ENCODE results near the gene PTCHD4. TPM values are rescaled to one million over a fixed set of nuclear protein-coding genes. Genes with fewer than 3 reads are reported as not detected.
"Not testable (repeated sequence)": the region's sequence is repeated elsewhere in the genome, so short reads cannot be mapped to it uniquely, and the experiment has no call there.

PTCHD4 gene
- total and polyA plus RNA-seq, 2 experiments from 2014 or later: 1.3 to 2.3 TPM

DNA sequence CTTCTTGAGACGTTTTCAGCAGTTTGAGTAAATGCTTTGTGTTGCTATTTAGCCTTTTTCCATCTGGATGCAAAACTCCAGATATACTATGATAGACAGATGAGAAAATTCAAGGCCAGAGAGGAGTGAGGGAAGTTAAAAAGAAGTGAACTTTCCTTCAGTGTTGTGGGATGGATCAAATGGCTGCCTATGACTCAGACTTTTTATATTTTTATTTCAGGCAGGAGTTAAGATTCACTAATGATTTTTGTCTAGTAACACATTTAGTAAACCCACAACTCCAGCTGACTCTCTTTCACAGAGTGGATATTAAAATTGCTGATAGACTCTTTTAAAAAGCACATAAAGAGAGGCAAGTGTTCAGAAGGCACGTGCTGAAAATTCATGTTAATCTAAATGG is 23.2 kb upstream of the PTCHD4 start:
- 62% methylated on average over 2 of the region's 2 CpGs for WGBS (ENCODE audit: low lambda C conversion rate, missing lambda C conversion rate)

GRCh38 chr6:48123601-48124000 is 12.6 kb upstream of the PTCHD4 start:
- WGBS (ENCODE audit: low lambda C conversion rate, missing lambda C conversion rate): 75% methylated on average over 4 of the region's 4 CpGs
- Histone ChIP-seq H3K79me2 (no peaks in the 10 kb centered on the region), H4K20me1 (ENCODE audit: insufficient read depth, poor library complexity, severe bottlenecking) (no peaks in the 10 kb centered on the region), H2AFZ (no peak overlapping the region), H3K27ac (no peak overlapping the region), H3K36me3 (replicated peaks; ENCODE audit: insufficient read depth, low read depth) (no peaks in the 10 kb centered on the region), H3K4me3 (no peak overlapping the region), H3K9me2 (replicated peaks; ENCODE audit: insufficient read depth) (no peaks in the 10 kb centered on the region), H3K9me3 (ENCODE audit: low read depth) (no peaks in the 10 kb centered on the region), H3K4me2 (no peak overlapping the region), H3K27me3 (no peaks in the 10 kb centered on the region), H3K4me1 (ENCODE audit: insufficient read depth) (no peaks in the 10 kb centered on the region)
- DNase-seq (ENCODE audit: low spot score): no peak
- TF ChIP-seq EZH2phosphoT487 (IDR thresholded peaks at IDR 0.05; ENCODE audit: low read depth, severe bottlenecking, unreplicated experiment) (no peak), CTCF (IDR thresholded peaks at IDR 0.05; ENCODE audit: poor library complexity) (no peak), EZH2 (IDR thresholded peaks at IDR 0.05; ENCODE audit: borderline replicate concordance) (no peak)

More for the DNA sequence above, 23.2 kb upstream of the PTCHD4 start:
- no peaks in the 10 kb centered on the region for H3K9me2 ChIP-seq (replicated peaks; ENCODE audit: insufficient read depth)
- no peak overlapping the region for H3K27ac ChIP-seq
- H4K20me1 ChIP-seq (ENCODE audit: insufficient read depth, poor library complexity, severe bottlenecking): no peaks in the 10 kb centered on the region
- no peak overlapping the region for H3K4me3 ChIP-seq
- TF ChIP-seq EZH2 (IDR thresholded peaks at IDR 0.05; ENCODE audit: borderline replicate concordance): no peak
- no peak for TF ChIP-seq CTCF (IDR thresholded peaks at IDR 0.05; ENCODE audit: poor library complexity)
- no peak for TF ChIP-seq EZH2phosphoT487 (IDR thresholded peaks at IDR 0.05; ENCODE audit: low read depth, severe bottlenecking, unreplicated experiment)
- no peak overlapping the region for H3K4me2 ChIP-seq
- no peaks in the 10 kb centered on the region for H3K27me3 ChIP-seq
- H3K36me3 ChIP-seq (replicated peaks; ENCODE audit: insufficient read depth, low read depth): no peaks in the 10 kb centered on the region
- no peaks in the 10 kb centered on the region for H3K79me2 ChIP-seq
- peaks cover 6% of the 10 kb centered on the region for H3K4me1 ChIP-seq (ENCODE audit: insufficient read depth)
- no peak for DNase-seq (ENCODE audit: low spot score)
- H3K9me3 ChIP-seq (ENCODE audit: low read depth): no peaks in the 10 kb centered on the region
- H2AFZ ChIP-seq: no peak overlapping the region

- not testable (repeated sequence) for H4K20me1 ChIP-seq (ENCODE audit: insufficient read depth, poor library complexity, severe bottlenecking); H3K4me3 ChIP-seq; H2AFZ ChIP-seq; H3K36me3 ChIP-seq (replicated peaks; ENCODE audit: insufficient read depth, low read depth); DNase-seq (ENCODE audit: low spot score); H3K79me2 ChIP-seq; H3K4me1 ChIP-seq (ENCODE audit: insufficient read depth); H3K4me2 ChIP-seq; H3K27me3 ChIP-seq; H3K27ac ChIP-seq; H3K9me2 ChIP-seq (replicated peaks; ENCODE audit: insufficient read depth); H3K9me3 ChIP-seq (ENCODE audit: low read depth)
- WGBS (ENCODE audit: low lambda C conversion rate, missing lambda C conversion rate): 50% methylated on average over 1 of the region's 1 CpG
Measured at GRCh38 chr6:48121983-48122749, 11.2 kb upstream of the PTCHD4 start.

GRCh38 chr6:48116699-48117645 is 6.0 kb upstream of the PTCHD4 start:
- 87% methylated on average over 3 of the region's 3 CpGs for WGBS (ENCODE audit: low lambda C conversion rate, missing lambda C conversion rate)
- no peak for DNase-seq (ENCODE audit: low spot score)
- Histone ChIP-seq H3K79me2 (no peaks in the 10 kb centered on the region), H3K9me2 (replicated peaks; ENCODE audit: insufficient read depth) (no peaks in the 10 kb centered on the region), H3K9me3 (ENCODE audit: low read depth) (no peaks in the 10 kb centered on the region), H3K4me3 (no peak overlapping the region), H2AFZ (no peak overlapping the region), H4K20me1 (ENCODE audit: insufficient read depth, poor library complexity, severe bottlenecking) (no peaks in the 10 kb centered on the region), H3K36me3 (replicated peaks; ENCODE audit: insufficient read depth, low read depth) (no peaks in the 10 kb centered on the region), H3K27me3 (no peaks in the 10 kb centered on the region), H3K27ac (no peak overlapping the region), H3K4me2 (no peak overlapping the region), H3K4me1 (ENCODE audit: insufficient read depth) (no peaks in the 10 kb centered on the region)
- no peak for TF ChIP-seq CTCF (IDR thresholded peaks at IDR 0.05; ENCODE audit: poor library complexity)
- TF ChIP-seq EZH2phosphoT487 (IDR thresholded peaks at IDR 0.05; ENCODE audit: low read depth, severe bottlenecking, unreplicated experiment): no peak
- TF ChIP-seq EZH2 (IDR thresholded peaks at IDR 0.05; ENCODE audit: borderline replicate concordance): no peak
